ENCODE data around the gene SMIM35.

DNA sequence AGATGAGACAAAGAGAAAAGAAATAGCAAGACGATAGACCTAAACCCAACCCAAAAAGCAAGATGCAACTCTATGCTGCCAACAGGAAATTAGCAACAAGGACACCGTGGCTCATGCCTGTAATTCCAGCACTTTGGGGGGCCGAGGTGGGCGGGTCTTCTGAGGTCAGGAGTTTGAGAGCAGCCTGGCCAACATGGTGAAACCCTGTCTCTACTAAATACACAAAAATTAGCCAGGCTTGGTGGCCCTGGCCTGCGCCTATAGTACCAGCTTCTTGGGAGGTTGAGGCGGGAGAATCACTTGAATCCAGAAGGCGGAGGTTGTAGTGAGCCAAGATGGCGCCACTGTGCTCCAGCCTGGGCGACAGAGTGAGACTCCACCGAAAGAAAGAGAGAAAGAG, 124.9 kb downstream of the SMIM35 start:
- no peak for TF ChIP-seq BACH2 (CRISPR knock-in tag; IDR thresholded peaks at IDR 0.05; ENCODE audit: borderline replicate concordance)
- TF ChIP-seq, protein P1, sequence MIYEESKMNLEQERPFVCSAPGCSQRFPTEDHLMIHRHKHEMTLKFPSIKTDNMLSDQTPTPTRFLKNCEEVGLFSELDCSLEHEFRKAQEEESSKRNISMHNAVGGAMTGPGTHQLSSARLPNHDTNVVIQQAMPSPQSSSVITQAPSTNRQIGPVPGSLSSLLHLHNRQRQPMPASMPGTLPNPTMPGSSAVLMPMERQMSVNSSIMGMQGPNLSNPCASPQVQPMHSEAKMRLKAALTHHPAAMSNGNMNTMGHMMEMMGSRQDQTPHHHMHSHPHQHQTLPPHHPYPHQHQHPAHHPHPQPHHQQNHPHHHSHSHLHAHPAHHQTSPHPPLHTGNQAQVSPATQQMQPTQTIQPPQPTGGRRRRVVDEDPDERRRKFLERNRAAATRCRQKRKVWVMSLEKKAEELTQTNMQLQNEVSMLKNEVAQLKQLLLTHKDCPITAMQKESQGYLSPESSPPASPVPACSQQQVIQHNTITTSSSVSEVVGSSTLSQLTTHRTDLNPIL (CRISPR knock-in tag; IDR thresholded peaks at IDR 0.05; ENCODE audit: low read depth): no peak
- no peak for TF ChIP-seq ZFP3 (CRISPR knock-in tag; IDR thresholded peaks at IDR 0.05)
- no peak for TF ChIP-seq OSR1 (CRISPR knock-in tag; IDR thresholded peaks at IDR 0.05)
- TF ChIP-seq ZNF8 (CRISPR knock-in tag; IDR thresholded peaks at IDR 0.05): no peak
- no peak for TF ChIP-seq ZNF565 (CRISPR knock-in tag; conservative IDR thresholded peaks at IDR 0.05; ENCODE audit: low read depth)
- no peak for TF ChIP-seq CSDC2 (CRISPR knock-in tag; IDR thresholded peaks at IDR 0.05)
- TF ChIP-seq ARNTL (CRISPR knock-in tag; IDR thresholded peaks at IDR 0.05; ENCODE audit: borderline replicate concordance, low read depth): no peak
- no peak for TF ChIP-seq PATZ1 (CRISPR knock-in tag; IDR thresholded peaks at IDR 0.05; ENCODE audit: borderline replicate concordance)
- TF ChIP-seq TSHZ2 (CRISPR knock-in tag; IDR thresholded peaks at IDR 0.05): no peak
- TF ChIP-seq ZC3H10 (CRISPR knock-in tag; IDR thresholded peaks at IDR 0.05): no peak

All from SK-N-SH treated with all-trans-retinoic acid at 6 μM for 48 hours (cell line).